ENCODE data around the gene YKT6. TPM values are rescaled to one million over a fixed set of nuclear protein-coding genes. Genes with fewer than 3 reads are reported as not detected.

YKT6 gene
- total and polyA plus RNA-seq, 2 of the 8 experiments (the other 6 are each of a cell fraction or from before 2014, with no cell fraction given), result 75.3 to 103 TPM

GRCh38 chr7:44222074-44222473, 21.3 kb downstream of the YKT6 start (continued):
- TF ChIP-seq CHD7 (IDR thresholded peaks at IDR 0.05; ENCODE audit: insufficient replicate concordance, low read length), result no peak
- TF ChIP-seq ATF3 (IDR thresholded peaks at IDR 0.05; ENCODE audit: insufficient read depth, low read depth, low read length), result no peak
- TF ChIP-seq SAP30 (IDR thresholded peaks at IDR 0.05; ENCODE audit: insufficient read depth, insufficient replicate concordance, low read length), result no peak
- no peak for TF ChIP-seq YY1 (IDR thresholded peaks at IDR 0.05; ENCODE audit: low read depth, low read length)
- no peak for TF ChIP-seq JUND (IDR thresholded peaks at IDR 0.05; ENCODE audit: low read length)
- TF ChIP-seq MAFK (IDR thresholded peaks at IDR 0.05; ENCODE audit: low read depth, low read length), result no peak
- no peak for TF ChIP-seq SP1 (IDR thresholded peaks at IDR 0.05; ENCODE audit: low read depth, low read length)
- no peak for TF ChIP-seq CREB1 (IDR thresholded peaks at IDR 0.05)
- TF ChIP-seq ASH2L (IDR thresholded peaks at IDR 0.05; ENCODE audit: low read length), result no peak
- TF ChIP-seq, protein P1, sequence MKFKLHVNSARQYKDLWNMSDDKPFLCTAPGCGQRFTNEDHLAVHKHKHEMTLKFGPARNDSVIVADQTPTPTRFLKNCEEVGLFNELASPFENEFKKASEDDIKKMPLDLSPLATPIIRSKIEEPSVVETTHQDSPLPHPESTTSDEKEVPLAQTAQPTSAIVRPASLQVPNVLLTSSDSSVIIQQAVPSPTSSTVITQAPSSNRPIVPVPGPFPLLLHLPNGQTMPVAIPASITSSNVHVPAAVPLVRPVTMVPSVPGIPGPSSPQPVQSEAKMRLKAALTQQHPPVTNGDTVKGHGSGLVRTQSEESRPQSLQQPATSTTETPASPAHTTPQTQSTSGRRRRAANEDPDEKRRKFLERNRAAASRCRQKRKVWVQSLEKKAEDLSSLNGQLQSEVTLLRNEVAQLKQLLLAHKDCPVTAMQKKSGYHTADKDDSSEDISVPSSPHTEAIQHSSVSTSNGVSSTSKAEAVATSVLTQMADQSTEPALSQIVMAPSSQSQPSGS (IDR thresholded peaks at IDR 0.05; ENCODE audit: low read length), result no peak
- no peak for TF ChIP-seq SIRT6 (IDR thresholded peaks at IDR 0.05; ENCODE audit: low read length)

All from H1 (cell line).